Heart right ventricle (tissue), 16 donors: Measurements from ENCODE around the gene VPS13D. TPM values are rescaled to one million over a fixed set of nuclear protein-coding genes. Genes with fewer than 3 reads are reported as not detected.

Source experiments
- ATAC-seq, 8 donors: fragments of 200-7000 bp; cut with Tn5 transposase; one replicate each; pipeline ENCODE4 v1.9.1; 2020; ENCODE audit warnings: mild to moderate bottlenecking in 8 of 8, moderate library complexity in 8 of 8, moderate number of reproducible peaks in 1 of 8
- DNase-seq, 2 donors: peaks; one replicate each; pipeline ENCODE4 v3.0.0-alpha.2; 2020
- H3K27ac ChIP-seq, 10 donors: fragments of 200-600 bp; sonication (generic) in 2 of 10; one replicate each; pipeline versions ENCODE4 v1.5.0 to v1.8.0; 2020 to 2022; ENCODE audit warnings: mild to moderate bottlenecking in 3 of 10
- H3K27me3 ChIP-seq, 7 donors: fragments of 200-600 bp; one replicate each; pipeline ENCODE4 v1.8.0; 2021 to 2022; ENCODE audit warnings: mild to moderate bottlenecking in 2 of 7
- H3K36me3 ChIP-seq, 9 donors: fragments of 200-600 bp; sonication (generic) in 1 of 9; one replicate each; pipeline versions ENCODE4 v1.5.0 to v1.8.0; 2020 to 2022; ENCODE audit warnings: mild to moderate bottlenecking in 2 of 9
- H3K4me1 ChIP-seq, 9 donors: fragments of 200-600 bp; sonication (generic) in 1 of 9; one replicate each; pipeline versions ENCODE4 v1.5.0 to v1.8.0; 2020 to 2022; ENCODE audit warnings: mild to moderate bottlenecking in 4 of 9
- H3K4me3 ChIP-seq, 10 donors: fragments of 200-600 bp; sonication (generic) in 2 of 10; one replicate each; pipeline versions ENCODE4 v1.5.0 to v1.8.0; 2020 to 2022; ENCODE audit warnings: mild to moderate bottlenecking in 7 of 10, moderate library complexity in 2 of 10
- H3K9me3 ChIP-seq, 11 donors: fragments of 200-600 bp in 10 of 11; sonication (generic) in 2 of 11; one replicate each; pipeline versions ENCODE4 v1.5.0 to v1.8.0; 2013 to 2022; ENCODE audit warnings: mild to moderate bottlenecking in 2 of 11, control low read depth in 1 of 11, moderate library complexity in 1 of 11
- CTCF ChIP-seq, 9 donors: fragments of 200-600 bp; sonication (generic) in 2 of 9; IDR thresholded peaks; one replicate each; pipeline versions ENCODE4 v1.5.0 to v1.8.0; 2021 to 2022; ENCODE audit warnings: antibody characterized with exemption in 9 of 9, mild to moderate bottlenecking in 5 of 9, moderate library complexity in 1 of 9
- WGBS, 2 donors: extraction: QIAGEN DNeasy Blood & Tissue Kit; methylation state at CpG; one replicate each; pipeline ENCODE4 v1.1.7; 2013; ENCODE audit warnings: inconsistent platforms in 1 of 2; 5-methylcytosine and 5-hydroxymethylcytosine counted together
- intact Hi-C, 10 donors: fragments of 100-400 bp; cut with DNase I; formaldehyde crosslinking; loops; one replicate each; pipeline versions ENCODE4 v1.11.1 to v1.14.2; 2022
- polyA plus RNA-seq, 2 donors: library from polyadenylated mRNA; stranded (reverse); fragments of 200-250 nt; gene quantifications; one replicate each; pipeline ENCODE4 v1.2.3, GENCODE V29; 2013
- total RNA-seq, 10 donors: library from RNA; stranded (reverse); fragmentation: NEBNext Ultra II Directional in 3 of 10; extraction: Animal tissue kit (Norgen Biotek cat#: 25700) in 3 of 10; gene quantifications; one replicate each; pipeline versions ENCODE4 v1.2.1 to v1.2.4, GENCODE V29; 2021 to 2023
- donor health status: Arrhythmogenic right ventricular cardiomyopathy.
- donor health status: ischemic (EF 13 %, LVEDD 7.1; RV severe dilation, severe dysfunction).
- donor health status: healthy with polysubstance abuse.
- donor health status: DM: no; HTN: yes; CAD: no.
- donor health status: DM: no; HTN: no; CAD: no.
- donor health status: ischemic (EF 25% LVEDD 6.9; RV normal size, moderate dysfunction).
- donor health status: ischemic (EF 25% LVEDD 5.7; RV mildly dilated, moderate dysfunction).
- donor health status: healthy.
- donor health status: DM: yes; HTN: yes; CAD: no.
- donor health status: Ischemic cardiomyopathy.
- donor health status: ischemic (EF 35%, LVEDD 5.7; RV mildly dilated, moderate dysfunction).
- donor health status: nonischemic (EF 11% LVEDD 7.7; RV severe dilation, severe dysfunction).
- donor health status: DM: yes; HTN: yes; CAD: no.
- donor health status: PGD.
- donor health status: ischemic (EF 29% LVEDD 5.4; RV normal size, mild dysfunction).
- donor health status: nonischemic (EF 23%, LVEDD 6.1; RV moderate dilation, normal function).

VPS13D gene
- total and polyA plus RNA-seq, 12 donors = 36.9 to 161 (median 83.3) TPM

GRCh38 chr1:12201352-12202189, 28.3 kb upstream of the VPS13D start:
- intact Hi-C loops = no loop called here
- ATAC-seq = no peak
- WGBS, 2 donors = 87 to 94% methylated on average over 18 of the region's 18 CpGs
- Histone ChIP-seq H3K27me3 (no peaks in the 10 kb centered on the region), H3K27ac (peak overlapping the region in 1 of 10 donors; percentile 40), H3K36me3 (peaks cover 0 to 97% (median 7%) of the 10 kb centered on the region in 9 donors), H3K9me3 (no peaks in the 10 kb centered on the region), H3K4me1 (peaks cover 0 to 7% (median 0%) of the 10 kb centered on the region in 9 donors), H3K4me3 (no peak overlapping the region)
- no peak for DNase-seq
- TF ChIP-seq CTCF (IDR thresholded peaks at IDR 0.05) = no peak

- intact Hi-C loops = no loop called here
These were observed 27.7 kb upstream of the VPS13D start for GRCh38 chr1:12202190-12202497.

GRCh38 chr1:12202577-12202976, 27.3 kb upstream of the VPS13D start:
- no peaks in the 10 kb centered on the region for H3K4me1 ChIP-seq
- no peak overlapping the region for H3K4me3 ChIP-seq
- intact Hi-C loops = no loop called here
- no peak for DNase-seq
- no peak overlapping the region for H3K27ac ChIP-seq
- H3K27me3 ChIP-seq = no peaks in the 10 kb centered on the region
- no peaks in the 10 kb centered on the region for H3K9me3 ChIP-seq
- no peak for TF ChIP-seq CTCF (IDR thresholded peaks at IDR 0.05)
- 93 to 94% methylated on average over 4 of the region's 4 CpGs for WGBS, 2 donors
- H3K36me3 ChIP-seq = peaks cover 0 to 100% (median 7%) of the 10 kb centered on the region in 9 donors
- ATAC-seq = no peak

More at GRCh38 chr1:12202190-12202497, 27.7 kb upstream of the VPS13D start:
- H3K27me3 ChIP-seq = no peaks in the 10 kb centered on the region
- no peak overlapping the region for H3K4me3 ChIP-seq
- TF ChIP-seq CTCF (IDR thresholded peaks at IDR 0.05) = no peak
- peaks cover 0 to 100% (median 7%) of the 10 kb centered on the region in 9 donors for H3K36me3 ChIP-seq
- DNase-seq (no peak), ATAC-seq (no peak)
- H3K9me3 ChIP-seq = no peaks in the 10 kb centered on the region
- 90 to 91% methylated on average over 6 of the region's 6 CpGs for WGBS, 2 donors
- peak overlapping the region in 1 of 10 donors; percentile 40 for H3K27ac ChIP-seq
- peaks cover 0 to 4% (median 0%) of the 10 kb centered on the region in 9 donors for H3K4me1 ChIP-seq

GRCh38 chr1:12203216-12204007, 26.4 kb upstream of the VPS13D start:
- intact Hi-C loops = no loop called here
- no peak for DNase-seq

More at GRCh38 chr1:12203216-12204007, 26.4 kb upstream of the VPS13D start:
- no peaks in the 10 kb centered on the region for H3K27me3 ChIP-seq
- no peak for ATAC-seq
- no peak overlapping the region for H3K27ac ChIP-seq
- no peak for TF ChIP-seq CTCF (IDR thresholded peaks at IDR 0.05)
- peaks cover 0 to 3% (median under 1%) of the 10 kb centered on the region in 9 donors for H3K4me1 ChIP-seq
- no peak overlapping the region for H3K4me3 ChIP-seq
- H3K9me3 ChIP-seq = no peaks in the 10 kb centered on the region
- peaks cover 0 to 100% (median 7%) of the 10 kb centered on the region in 9 donors for H3K36me3 ChIP-seq
- whole genome bisulfite sequencing, 2 donors = 93 to 94% methylated on average over 20 of the region's 20 CpGs
